Measurements from ENCODE around the gene OXCT2.
A peak's percentile ranks its signal among the peaks of the same experiment; 100 is the strongest.

Gene OXCT2

DNA sequence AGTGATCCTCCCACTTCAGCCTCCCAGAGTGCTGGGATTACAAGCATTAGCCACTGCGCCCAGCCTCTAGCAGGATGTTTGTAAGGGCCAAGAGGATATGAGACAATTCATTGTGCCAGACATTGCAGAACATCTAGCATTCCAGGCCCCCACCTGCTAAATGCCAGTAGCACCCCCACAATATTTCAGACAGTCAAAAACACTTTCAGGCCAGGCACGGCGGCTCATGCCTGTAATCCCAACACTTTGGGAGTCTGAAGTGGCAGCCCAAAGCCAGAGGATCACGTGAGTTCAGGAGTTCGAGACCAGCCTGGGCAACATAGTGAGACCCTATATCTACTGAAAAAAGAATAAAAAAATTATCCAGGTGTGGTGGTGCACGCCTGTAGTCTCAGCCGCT lies 19.6 kb downstream of the OXCT2 start:
- no peaks in the 10 kb centered on the region for H3K9me3 ChIP-seq (ENCODE audit: control extremely low read depth in 1 of 5, control insufficient read depth in 4 of 5, insufficient read depth in 2 of 5, low read depth in 1 of 5, low read length in 4 of 5)
- no peak overlapping the region for H3K27ac ChIP-seq (ENCODE audit: insufficient read depth in 1 of 2, low read depth in 1 of 2, low read length in 2 of 2, poor library complexity in 1 of 2, severe bottlenecking in 2 of 2)
- no peaks in the 10 kb centered on the region for H3K27me3 ChIP-seq (replicated peaks in 2 of 5; ENCODE audit: control insufficient read depth in 4 of 5, insufficient read depth in 5 of 5, low read length in 4 of 5)
- peaks cover 14 to 95% (median 72%) of the 10 kb centered on the region in 4 experiments for H3K36me3 ChIP-seq (ENCODE audit: control insufficient read depth in 4 of 4, insufficient read depth in 4 of 4, low read length in 3 of 4)
- H3K4me1 ChIP-seq (ENCODE audit: control extremely low read depth in 1 of 4, control insufficient read depth in 4 of 4, insufficient read depth in 4 of 4, low read length in 3 of 4), result peaks cover 0 to 9% (median 3%) of the 10 kb centered on the region in 4 experiments
- POLR2A ChIA-PET, result no interaction called here
- CTCF ChIA-PET, result interaction anchor here (0.9 kb wide), 1 partner anchor 12 kb away, joined by 4 read pairs; no protein-coding TSS in a partner anchor
- H3K4me3 ChIP-seq (ENCODE audit: control insufficient read depth in 1 of 7, extremely low read depth in 1 of 7, insufficient read depth in 4 of 7, low read depth in 2 of 7, low read length in 6 of 7), result no peak overlapping the region
- WGBS (ENCODE audit: insufficient coverage), result 97% methylated on average over 6 of the region's 7 CpGs
- DNase-seq, result no peak

DNA sequence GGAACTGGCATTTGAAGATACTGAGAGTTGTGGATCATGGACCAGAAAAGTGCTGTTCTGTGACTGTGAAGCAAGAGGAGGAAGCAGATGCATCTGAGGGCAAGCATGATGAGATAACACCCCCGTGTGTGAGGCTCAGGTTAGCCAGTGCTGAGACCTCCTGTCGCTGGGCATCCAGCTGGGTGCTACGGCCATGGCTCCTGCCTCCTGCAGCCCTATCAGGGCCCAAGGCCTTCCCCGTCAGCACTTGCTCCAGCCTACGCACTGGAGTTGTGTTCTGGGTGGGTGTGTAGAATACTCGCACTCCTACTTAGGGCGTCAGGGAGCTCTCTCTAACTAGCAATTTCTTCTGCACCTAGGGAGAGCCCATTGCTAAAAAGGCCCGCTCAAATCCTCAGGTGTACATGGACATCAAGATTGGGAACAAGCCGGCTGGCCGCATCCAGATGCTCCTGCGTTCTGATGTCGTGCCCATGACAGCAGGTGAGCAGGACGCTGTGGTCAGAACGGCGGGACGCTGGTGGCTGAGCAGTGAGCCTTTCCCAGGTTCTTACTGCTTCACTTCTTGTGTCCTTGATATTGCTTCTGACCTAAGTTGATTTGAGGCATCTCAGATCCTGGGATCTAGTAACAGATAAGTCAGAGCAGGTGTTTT lies 26.0 kb downstream of the OXCT2 start:
- no peaks in the 10 kb centered on the region for H3K27me3 ChIP-seq (replicated peaks in 2 of 5; ENCODE audit: control insufficient read depth in 4 of 5, insufficient read depth in 5 of 5, low read length in 4 of 5)
- WGBS (ENCODE audit: insufficient coverage), result 99% methylated on average over 15 of the region's 16 CpGs
- H3K9me3 ChIP-seq (ENCODE audit: control extremely low read depth in 1 of 5, control insufficient read depth in 4 of 5, insufficient read depth in 2 of 5, low read depth in 1 of 5, low read length in 4 of 5), result no peaks in the 10 kb centered on the region
- H3K36me3 ChIP-seq (ENCODE audit: control insufficient read depth in 4 of 4, insufficient read depth in 4 of 4, low read length in 3 of 4), result peaks cover 29 to 91% (median 71%) of the 10 kb centered on the region in 4 experiments
- DNase-seq, result no peak
- CTCF ChIA-PET, result no interaction called here
- POLR2A ChIA-PET, result no interaction called here
- no peaks in the 10 kb centered on the region for H3K4me1 ChIP-seq (ENCODE audit: control extremely low read depth in 1 of 4, control insufficient read depth in 4 of 4, insufficient read depth in 4 of 4, low read length in 3 of 4)
- H3K27ac ChIP-seq (ENCODE audit: insufficient read depth in 1 of 2, low read depth in 1 of 2, low read length in 2 of 2, poor library complexity in 1 of 2, severe bottlenecking in 2 of 2), result no peak overlapping the region
- H3K4me3 ChIP-seq (ENCODE audit: control insufficient read depth in 1 of 7, extremely low read depth in 1 of 7, insufficient read depth in 4 of 7, low read depth in 2 of 7, low read length in 6 of 7), result no peak overlapping the region

DNA sequence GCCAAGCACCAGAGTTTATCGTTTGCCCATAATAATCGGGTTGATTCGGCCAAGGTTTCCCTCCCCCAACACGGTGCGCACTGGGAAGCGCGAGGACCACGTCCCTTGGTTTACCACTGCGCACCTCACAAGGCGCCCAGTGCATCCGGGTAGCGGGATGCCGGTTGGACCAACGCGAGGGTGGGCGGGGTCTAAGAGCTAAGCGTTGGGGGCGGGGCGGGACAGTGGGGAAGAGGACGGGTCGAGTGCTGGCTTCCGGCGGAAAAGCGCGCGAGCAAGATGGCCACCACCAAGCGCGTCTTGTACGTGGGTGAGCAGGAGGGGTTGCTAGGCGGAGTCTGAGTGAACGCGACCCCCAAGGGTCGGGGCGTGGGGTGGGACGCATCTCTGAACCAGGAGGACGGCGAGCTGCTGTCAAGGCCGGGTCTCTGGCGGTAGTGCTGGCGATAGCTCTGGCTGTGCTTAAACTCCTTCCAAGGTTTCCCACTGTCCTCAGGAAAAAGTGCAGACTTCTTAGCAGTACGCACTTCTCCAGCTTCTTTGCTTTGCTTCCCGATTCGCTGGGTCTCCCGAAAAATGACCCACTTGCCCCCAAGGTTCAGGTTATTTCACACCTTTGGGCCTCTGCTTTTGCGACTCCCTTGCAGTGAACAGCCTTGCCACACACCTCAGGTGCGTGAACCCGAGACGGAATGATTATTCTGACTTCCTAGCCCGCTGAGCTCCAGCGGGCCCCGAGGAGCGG lies 32.4 kb downstream of the OXCT2 start, which contains the start of gene PPIE:
Gene PPIE (plus strand): TSS at position 261 of the 745 bp plus-strand sequence. CDS start 19 bp downstream, at position 280.
- peaks cover 0 to 16% (median 7%) of the 10 kb centered on the region in 5 experiments for H3K27me3 ChIP-seq (replicated peaks in 2 of 5; ENCODE audit: control insufficient read depth in 4 of 5, insufficient read depth in 5 of 5, low read length in 4 of 5)
- H3K36me3 ChIP-seq (ENCODE audit: control insufficient read depth in 4 of 4, insufficient read depth in 4 of 4, low read length in 3 of 4), result peaks cover 8 to 36% (median 24%) of the 10 kb centered on the region in 4 experiments
- no peaks in the 10 kb centered on the region for H3K9me3 ChIP-seq (ENCODE audit: control extremely low read depth in 1 of 5, control insufficient read depth in 4 of 5, insufficient read depth in 2 of 5, low read depth in 1 of 5, low read length in 4 of 5)
- CTCF ChIA-PET, result interaction anchor here (0.7 to 1.5 kb wide), 5 partner anchors 9 to 61 kb away, joined by 3 to 4 read pairs (median 3); no protein-coding TSS in a partner anchor
- peak; percentile 87 to 92 (median 91) for DNase-seq
- H3K4me1 ChIP-seq (ENCODE audit: control extremely low read depth in 1 of 4, control insufficient read depth in 4 of 4, insufficient read depth in 4 of 4, low read length in 3 of 4), result peaks cover 5 to 15% (median 10%) of the 10 kb centered on the region in 4 experiments
- 1% methylated on average over 52 of the region's 52 CpGs for WGBS (ENCODE audit: insufficient coverage)
- H3K27ac ChIP-seq (ENCODE audit: insufficient read depth in 1 of 2, low read depth in 1 of 2, low read length in 2 of 2, poor library complexity in 1 of 2, severe bottlenecking in 2 of 2), result peak within 1 kb of the TSS; percentile 62 to 87
- H3K4me3 ChIP-seq (ENCODE audit: control insufficient read depth in 1 of 7, extremely low read depth in 1 of 7, insufficient read depth in 4 of 7, low read depth in 2 of 7, low read length in 6 of 7), result peak within 1 kb of the TSS; percentile 83 to 97 (median 94)
- POLR2A ChIA-PET, result no interaction called here

DNA sequence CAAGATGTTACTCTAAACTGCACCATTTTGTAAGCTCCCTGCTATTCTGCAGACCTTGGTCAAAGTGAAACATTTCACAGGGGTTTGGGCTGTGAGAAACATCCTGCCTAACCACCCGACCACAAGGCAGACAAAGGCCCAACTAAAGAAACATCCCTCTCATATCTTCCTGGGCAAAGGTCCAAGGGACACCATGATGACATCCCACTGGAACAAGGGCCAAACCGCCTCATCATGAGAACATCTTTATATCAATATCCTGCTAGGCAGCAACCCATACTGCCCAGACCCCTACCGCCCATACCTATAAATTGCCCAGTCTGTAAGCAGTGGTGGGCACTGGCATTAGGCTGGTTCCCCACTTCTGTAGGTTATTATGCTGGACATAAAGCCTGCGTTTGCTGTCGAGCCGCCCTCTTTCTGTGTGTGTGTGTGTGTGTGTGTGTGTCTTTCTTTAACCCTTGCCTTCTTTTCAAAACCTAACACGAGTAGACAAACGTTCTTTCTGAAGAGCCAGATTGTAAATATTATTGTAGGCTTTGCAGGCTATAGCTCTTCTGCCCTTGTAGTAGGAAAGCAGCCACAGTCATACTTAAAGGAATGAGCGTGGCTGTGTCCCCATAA lies 33.5 kb downstream of the OXCT2 start:
- no peak overlapping the region for H3K27ac ChIP-seq (ENCODE audit: insufficient read depth in 1 of 2, low read depth in 1 of 2, low read length in 2 of 2, poor library complexity in 1 of 2, severe bottlenecking in 2 of 2)
- ChIA-PET CTCF (interaction anchor here (1.0 to 1.5 kb wide), 4 partner anchors 10 to 62 kb away, joined by 3 to 4 read pairs (median 3); no protein-coding TSS in a partner anchor), POLR2A (no interaction called here)
- no peak overlapping the region for H3K4me3 ChIP-seq (ENCODE audit: control insufficient read depth in 1 of 7, extremely low read depth in 1 of 7, insufficient read depth in 4 of 7, low read depth in 2 of 7, low read length in 6 of 7)
- H3K9me3 ChIP-seq (ENCODE audit: control extremely low read depth in 1 of 5, control insufficient read depth in 4 of 5, insufficient read depth in 2 of 5, low read depth in 1 of 5, low read length in 4 of 5), result no peaks in the 10 kb centered on the region
- H3K27me3 ChIP-seq (replicated peaks in 2 of 5; ENCODE audit: control insufficient read depth in 4 of 5, insufficient read depth in 5 of 5, low read length in 4 of 5), result peaks cover 5 to 26% (median 15%) of the 10 kb centered on the region in 5 experiments
- WGBS (ENCODE audit: insufficient coverage), result 94% methylated on average over 2 of the region's 9 CpGs
- H3K4me1 ChIP-seq (ENCODE audit: control extremely low read depth in 1 of 4, control insufficient read depth in 4 of 4, insufficient read depth in 4 of 4, low read length in 3 of 4), result peaks cover 5 to 15% (median 10%) of the 10 kb centered on the region in 4 experiments
- H3K36me3 ChIP-seq (ENCODE audit: control insufficient read depth in 4 of 4, insufficient read depth in 4 of 4, low read length in 3 of 4), result peaks cover 6 to 25% (median 14%) of the 10 kb centered on the region in 4 experiments
- no peak for DNase-seq

DNA sequence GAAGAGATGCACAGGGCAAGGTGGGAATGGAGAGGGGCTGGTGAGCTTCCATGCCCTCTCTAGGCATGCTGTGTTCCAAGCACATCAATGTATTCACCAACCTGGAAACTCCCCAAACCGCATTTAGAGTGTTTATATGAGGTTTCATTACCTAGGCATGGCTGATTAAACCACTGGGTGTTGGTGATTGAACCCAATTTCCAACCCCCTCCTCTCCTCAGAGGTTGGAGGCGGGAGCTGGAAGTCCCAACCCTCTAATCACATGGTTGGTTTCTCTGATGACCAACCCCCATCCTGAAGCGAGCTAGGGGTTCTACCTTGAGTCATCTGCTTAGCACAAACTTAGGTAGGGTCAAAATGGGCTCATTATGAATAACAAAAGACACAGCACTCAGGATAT lies 35.4 kb downstream of the OXCT2 start:
- H3K27me3 ChIP-seq (replicated peaks in 2 of 5; ENCODE audit: control insufficient read depth in 4 of 5, insufficient read depth in 5 of 5, low read length in 4 of 5), result peaks cover 5 to 40% (median 17%) of the 10 kb centered on the region in 5 experiments
- H3K9me3 ChIP-seq (ENCODE audit: control extremely low read depth in 1 of 5, control insufficient read depth in 4 of 5, insufficient read depth in 2 of 5, low read depth in 1 of 5, low read length in 4 of 5), result peaks cover 0 to 1% (median 0%) of the 10 kb centered on the region in 5 experiments
- no peak overlapping the region for H3K27ac ChIP-seq (ENCODE audit: insufficient read depth in 1 of 2, low read depth in 1 of 2, low read length in 2 of 2, poor library complexity in 1 of 2, severe bottlenecking in 2 of 2)
- no peak for DNase-seq
- 100% methylated on average over 1 of the region's 3 CpGs for WGBS (ENCODE audit: insufficient coverage)
- ChIA-PET POLR2A (interaction anchor here (0.5 kb wide), 1 partner anchor 521 kb away, joined by 4 read pairs; no protein-coding TSS in a partner anchor), CTCF (interaction anchor here (0.6 kb wide), 1 partner anchor 9 kb away, joined by 3 read pairs; no protein-coding TSS in a partner anchor)
- H3K4me1 ChIP-seq (ENCODE audit: control extremely low read depth in 1 of 4, control insufficient read depth in 4 of 4, insufficient read depth in 4 of 4, low read length in 3 of 4), result peaks cover 5 to 15% (median 10%) of the 10 kb centered on the region in 4 experiments
- no peak overlapping the region for H3K4me3 ChIP-seq (ENCODE audit: control insufficient read depth in 1 of 7, extremely low read depth in 1 of 7, insufficient read depth in 4 of 7, low read depth in 2 of 7, low read length in 6 of 7)
- peaks cover 0 to 9% (median 3%) of the 10 kb centered on the region in 4 experiments for H3K36me3 ChIP-seq (ENCODE audit: control insufficient read depth in 4 of 4, insufficient read depth in 4 of 4, low read length in 3 of 4)

DNA sequence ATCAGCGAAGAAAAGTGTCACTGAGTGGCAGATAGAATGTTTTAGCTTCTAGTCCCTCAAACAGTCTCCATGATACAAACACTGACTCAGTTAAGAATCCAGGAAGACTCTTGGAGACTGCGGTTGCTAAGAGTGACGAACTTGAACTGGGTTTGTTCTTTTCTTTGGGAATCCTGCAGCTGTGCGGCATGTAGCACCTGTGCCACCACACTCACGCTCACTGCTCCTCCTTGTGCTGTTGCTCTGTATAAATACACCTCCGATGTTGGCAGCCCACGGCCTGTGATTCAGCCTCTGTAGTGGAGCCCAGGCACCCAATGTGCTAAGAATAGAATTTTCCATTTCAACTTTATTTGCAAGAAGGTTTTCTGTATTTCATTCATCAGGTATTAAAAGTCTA lies 38.0 kb downstream of the OXCT2 start:
- CTCF ChIA-PET, result interaction anchor here (1.2 to 1.3 kb wide), 2 partner anchors 8 to 66 kb away, joined by 3 to 4 read pairs; no protein-coding TSS in a partner anchor
- Histone ChIP-seq H3K4me3 (ENCODE audit: control insufficient read depth in 1 of 7, extremely low read depth in 1 of 7, insufficient read depth in 4 of 7, low read depth in 2 of 7, low read length in 6 of 7) (no peak overlapping the region), H3K4me1 (ENCODE audit: control extremely low read depth in 1 of 4, control insufficient read depth in 4 of 4, insufficient read depth in 4 of 4, low read length in 3 of 4) (no peaks in the 10 kb centered on the region), H3K27me3 (replicated peaks in 2 of 5; ENCODE audit: control insufficient read depth in 4 of 5, insufficient read depth in 5 of 5, low read length in 4 of 5) (peaks cover 13 to 59% (median 26%) of the 10 kb centered on the region in 5 experiments), H3K36me3 (ENCODE audit: control insufficient read depth in 4 of 4, insufficient read depth in 4 of 4, low read length in 3 of 4) (no peaks in the 10 kb centered on the region), H3K27ac (ENCODE audit: insufficient read depth in 1 of 2, low read depth in 1 of 2, low read length in 2 of 2, poor library complexity in 1 of 2, severe bottlenecking in 2 of 2) (no peak overlapping the region), H3K9me3 (ENCODE audit: control extremely low read depth in 1 of 5, control insufficient read depth in 4 of 5, insufficient read depth in 2 of 5, low read depth in 1 of 5, low read length in 4 of 5) (peaks cover 0 to 1% (median 0%) of the 10 kb centered on the region in 5 experiments)
- 92% methylated on average over 6 of the region's 7 CpGs for WGBS (ENCODE audit: insufficient coverage)
- POLR2A ChIA-PET, result no interaction called here
- no peak for DNase-seq
